C4-2B (cell line): ENCODE results near the gene AFAP1L1.

Source experiments
- ZFX ChIP-seq: fragments of 450-650 bp; IDR thresholded peaks from 2 replicates; pipeline ENCODE4 v1.6.1; 2017
- TF ChIP-seq, protein P1 (sequence below): fragments of 450-650 bp; conservative IDR thresholded peaks from 2 replicates; pipeline ENCODE4 v1.5.1; 2017; ENCODE audit warnings: mild to moderate bottlenecking

- TF ChIP-seq, protein P1, sequence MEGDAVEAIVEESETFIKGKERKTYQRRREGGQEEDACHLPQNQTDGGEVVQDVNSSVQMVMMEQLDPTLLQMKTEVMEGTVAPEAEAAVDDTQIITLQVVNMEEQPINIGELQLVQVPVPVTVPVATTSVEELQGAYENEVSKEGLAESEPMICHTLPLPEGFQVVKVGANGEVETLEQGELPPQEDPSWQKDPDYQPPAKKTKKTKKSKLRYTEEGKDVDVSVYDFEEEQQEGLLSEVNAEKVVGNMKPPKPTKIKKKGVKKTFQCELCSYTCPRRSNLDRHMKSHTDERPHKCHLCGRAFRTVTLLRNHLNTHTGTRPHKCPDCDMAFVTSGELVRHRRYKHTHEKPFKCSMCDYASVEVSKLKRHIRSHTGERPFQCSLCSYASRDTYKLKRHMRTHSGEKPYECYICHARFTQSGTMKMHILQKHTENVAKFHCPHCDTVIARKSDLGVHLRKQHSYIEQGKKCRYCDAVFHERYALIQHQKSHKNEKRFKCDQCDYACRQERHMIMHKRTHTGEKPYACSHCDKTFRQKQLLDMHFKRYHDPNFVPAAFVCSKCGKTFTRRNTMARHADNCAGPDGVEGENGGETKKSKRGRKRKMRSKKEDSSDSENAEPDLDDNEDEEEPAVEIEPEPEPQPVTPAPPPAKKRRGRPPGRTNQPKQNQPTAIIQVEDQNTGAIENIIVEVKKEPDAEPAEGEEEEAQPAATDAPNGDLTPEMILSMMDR, result no peak
- no peak for TF ChIP-seq ZFX
Measured at GRCh38 chr5:149325166-149325735, 53.6 kb downstream of the AFAP1L1 start.
